ENCODE results near the gene TPST2. TPM values are rescaled to one million over a fixed set of nuclear protein-coding genes. Genes with fewer than 3 reads are reported as not detected.

TPST2 gene
- total RNA-seq, 1 donor = 25.0 TPM

GRCh38 chr22:26547426-26547825 is 42.5 kb downstream of the TPST2 start:
- H3K4me3 ChIP-seq (ENCODE audit: low read depth, low read length) = no peak overlapping the region
- TF ChIP-seq, protein P1, sequence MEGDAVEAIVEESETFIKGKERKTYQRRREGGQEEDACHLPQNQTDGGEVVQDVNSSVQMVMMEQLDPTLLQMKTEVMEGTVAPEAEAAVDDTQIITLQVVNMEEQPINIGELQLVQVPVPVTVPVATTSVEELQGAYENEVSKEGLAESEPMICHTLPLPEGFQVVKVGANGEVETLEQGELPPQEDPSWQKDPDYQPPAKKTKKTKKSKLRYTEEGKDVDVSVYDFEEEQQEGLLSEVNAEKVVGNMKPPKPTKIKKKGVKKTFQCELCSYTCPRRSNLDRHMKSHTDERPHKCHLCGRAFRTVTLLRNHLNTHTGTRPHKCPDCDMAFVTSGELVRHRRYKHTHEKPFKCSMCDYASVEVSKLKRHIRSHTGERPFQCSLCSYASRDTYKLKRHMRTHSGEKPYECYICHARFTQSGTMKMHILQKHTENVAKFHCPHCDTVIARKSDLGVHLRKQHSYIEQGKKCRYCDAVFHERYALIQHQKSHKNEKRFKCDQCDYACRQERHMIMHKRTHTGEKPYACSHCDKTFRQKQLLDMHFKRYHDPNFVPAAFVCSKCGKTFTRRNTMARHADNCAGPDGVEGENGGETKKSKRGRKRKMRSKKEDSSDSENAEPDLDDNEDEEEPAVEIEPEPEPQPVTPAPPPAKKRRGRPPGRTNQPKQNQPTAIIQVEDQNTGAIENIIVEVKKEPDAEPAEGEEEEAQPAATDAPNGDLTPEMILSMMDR (IDR thresholded peaks at IDR 0.05; ENCODE audit: insufficient read depth, low read depth, low read length) = no peak
- no peak for DNase-seq (ENCODE audit: low read depth)

DNA sequence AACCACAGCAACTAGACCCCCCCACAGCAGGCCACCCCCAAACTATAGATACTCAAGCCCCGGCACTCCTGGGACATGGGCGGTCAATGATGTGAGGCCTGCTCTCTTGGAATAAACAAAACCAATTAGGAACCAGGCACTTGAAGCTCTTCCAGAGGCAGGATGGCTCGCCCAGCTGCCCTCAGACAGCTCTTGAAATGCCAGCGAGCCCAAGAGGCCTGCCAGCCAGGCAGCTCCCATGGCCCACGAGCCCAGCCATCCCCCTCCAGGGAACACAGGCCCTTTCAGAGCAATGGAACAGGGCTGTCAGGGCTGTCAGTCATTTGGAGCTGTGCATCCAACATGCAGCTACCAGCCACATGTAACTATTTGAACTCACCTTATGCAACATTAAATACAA is 43.6 kb downstream of the TPST2 start:
- no peak overlapping the region for H3K4me3 ChIP-seq (ENCODE audit: low read depth, low read length)
- TF ChIP-seq, protein P1 (IDR thresholded peaks at IDR 0.05; ENCODE audit: insufficient read depth, low read depth, low read length) = no peak
- no peak for DNase-seq (ENCODE audit: low read depth)

GRCh38 chr22:26545827-26546226 is 44.1 kb downstream of the TPST2 start:
- TF ChIP-seq, protein P1 (IDR thresholded peaks at IDR 0.05; ENCODE audit: insufficient read depth, low read depth, low read length) = no peak
- H3K4me3 ChIP-seq (ENCODE audit: low read depth, low read length) = no peak overlapping the region
- no peak for DNase-seq (ENCODE audit: low read depth)

DNA sequence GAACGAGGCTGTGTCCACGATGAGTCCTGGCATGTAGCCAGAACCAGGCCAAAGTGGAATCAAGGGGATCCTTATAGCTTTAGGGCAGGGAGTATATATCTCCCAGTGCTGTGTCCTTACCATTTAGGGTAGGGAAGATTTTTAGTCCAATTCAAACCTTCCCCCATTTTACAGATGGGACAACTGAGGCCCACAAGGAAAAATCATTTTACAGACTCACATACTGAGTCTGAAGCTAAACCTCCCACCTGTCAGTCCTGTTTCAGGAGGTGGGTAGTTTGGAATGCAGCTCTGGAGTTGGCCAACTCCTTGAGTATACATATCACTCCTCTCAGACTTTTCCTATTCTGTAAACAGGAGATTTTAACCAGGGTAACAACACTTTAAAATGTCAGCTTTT is 44.5 kb downstream of the TPST2 start:
- TF ChIP-seq, protein P1 (IDR thresholded peaks at IDR 0.05; ENCODE audit: insufficient read depth, low read depth, low read length) = no peak
- H3K4me3 ChIP-seq (ENCODE audit: low read depth, low read length) = no peak overlapping the region
- DNase-seq (ENCODE audit: low read depth) = no peak

GRCh38 chr22:26544489-26544888 is 45.4 kb downstream of the TPST2 start:
- TF ChIP-seq, protein P1 (IDR thresholded peaks at IDR 0.05; ENCODE audit: insufficient read depth, low read depth, low read length) = no peak
- H3K4me3 ChIP-seq (ENCODE audit: low read depth, low read length) = no peak overlapping the region
- no peak for DNase-seq (ENCODE audit: low read depth)

GRCh38 chr22:26542831-26543230 is 47.1 kb downstream of the TPST2 start:
- no peak for DNase-seq (ENCODE audit: low read depth)
- no peak overlapping the region for H3K4me3 ChIP-seq (ENCODE audit: low read depth, low read length)
- TF ChIP-seq, protein P1 (IDR thresholded peaks at IDR 0.05; ENCODE audit: insufficient read depth, low read depth, low read length) = no peak

- no peak for DNase-seq (ENCODE audit: low read depth)
- TF ChIP-seq, protein P1 (IDR thresholded peaks at IDR 0.05; ENCODE audit: insufficient read depth, low read depth, low read length) = no peak
- H3K4me3 ChIP-seq (ENCODE audit: low read depth, low read length) = no peak overlapping the region
Observed at GRCh38 chr22:26541167-26541819, 48.6 kb downstream of the TPST2 start.
